Suprapubic skin (tissue), 4 donors: ENCODE data around the gene SLC16A13.

ENCODE experiments used
- POLR2A ChIP-seq, 2 donors: fragments of 450-650 bp; IDR thresholded peaks; one replicate each; pipeline ENCODE4 v1.6.1; 2017; ENCODE audit warnings: antibody characterized with exemption in 2 of 2, mild to moderate bottlenecking in 2 of 2, moderate library complexity in 2 of 2
- POLR2AphosphoS5 ChIP-seq, 3 donors: sonication (generic); formaldehyde crosslinking; IDR thresholded peaks; one replicate each; pipeline ENCODE4 v1.6.1; 2017; ENCODE audit warnings: antibody characterized with exemption in 3 of 3
- TF ChIP-seq, protein P1 (sequence below), 2 donors: fragments of 200-600 bp in 1 of 2; fragments of 450-650 bp in 1 of 2; sonication (generic) in 1 of 2; IDR thresholded peaks; one replicate each; pipeline ENCODE4 v1.5.1; 2016 to 2019; ENCODE audit warnings: antibody characterized with exemption in 2 of 2, mild to moderate bottlenecking in 1 of 2, moderate library complexity in 1 of 2

DNA sequence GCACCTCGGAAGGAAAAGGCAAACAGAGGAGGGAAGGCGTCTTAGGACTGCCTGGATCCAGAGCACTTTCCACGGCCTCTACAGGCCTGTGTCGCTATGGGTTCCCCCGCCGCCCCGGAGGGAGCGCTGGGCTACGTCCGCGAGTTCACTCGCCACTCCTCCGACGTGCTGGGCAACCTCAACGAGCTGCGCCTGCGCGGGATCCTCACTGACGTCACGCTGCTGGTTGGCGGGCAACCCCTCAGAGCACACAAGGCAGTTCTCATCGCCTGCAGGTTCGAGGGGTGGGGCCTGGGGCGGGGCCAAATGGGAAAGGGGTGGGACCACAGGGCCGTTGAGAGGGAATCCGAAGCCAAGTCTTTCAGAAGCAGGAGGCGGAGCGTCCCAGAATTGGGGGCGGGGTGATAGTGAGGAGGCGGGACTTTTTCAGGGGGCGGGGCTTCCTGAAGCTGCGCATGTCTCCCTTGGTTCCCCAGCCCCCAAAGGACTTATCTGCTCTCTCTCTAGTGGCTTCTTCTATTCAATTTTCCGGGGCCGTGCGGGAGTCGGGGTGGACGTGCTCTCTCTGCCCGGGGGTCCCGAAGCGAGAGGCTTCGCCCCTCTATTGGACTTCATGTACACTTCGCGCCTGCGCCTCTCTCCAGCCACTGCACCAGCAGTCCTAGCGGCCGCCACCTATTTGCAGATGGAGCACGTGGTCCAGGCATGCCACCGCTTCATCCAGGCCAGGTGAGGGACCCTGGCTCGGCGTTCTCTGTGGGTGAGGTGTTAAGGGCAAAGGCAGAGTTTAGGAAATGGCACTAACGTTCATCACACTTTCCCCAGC is 12.0 kb upstream of the SLC16A13 start:
- peak in 1 of 2 donors; percentile 60 for TF ChIP-seq POLR2A (IDR thresholded peaks at IDR 0.05)
- TF ChIP-seq, protein P1, sequence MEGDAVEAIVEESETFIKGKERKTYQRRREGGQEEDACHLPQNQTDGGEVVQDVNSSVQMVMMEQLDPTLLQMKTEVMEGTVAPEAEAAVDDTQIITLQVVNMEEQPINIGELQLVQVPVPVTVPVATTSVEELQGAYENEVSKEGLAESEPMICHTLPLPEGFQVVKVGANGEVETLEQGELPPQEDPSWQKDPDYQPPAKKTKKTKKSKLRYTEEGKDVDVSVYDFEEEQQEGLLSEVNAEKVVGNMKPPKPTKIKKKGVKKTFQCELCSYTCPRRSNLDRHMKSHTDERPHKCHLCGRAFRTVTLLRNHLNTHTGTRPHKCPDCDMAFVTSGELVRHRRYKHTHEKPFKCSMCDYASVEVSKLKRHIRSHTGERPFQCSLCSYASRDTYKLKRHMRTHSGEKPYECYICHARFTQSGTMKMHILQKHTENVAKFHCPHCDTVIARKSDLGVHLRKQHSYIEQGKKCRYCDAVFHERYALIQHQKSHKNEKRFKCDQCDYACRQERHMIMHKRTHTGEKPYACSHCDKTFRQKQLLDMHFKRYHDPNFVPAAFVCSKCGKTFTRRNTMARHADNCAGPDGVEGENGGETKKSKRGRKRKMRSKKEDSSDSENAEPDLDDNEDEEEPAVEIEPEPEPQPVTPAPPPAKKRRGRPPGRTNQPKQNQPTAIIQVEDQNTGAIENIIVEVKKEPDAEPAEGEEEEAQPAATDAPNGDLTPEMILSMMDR (IDR thresholded peaks at IDR 0.05), result no peak
- peak in 1 of 3 donors; percentile 43 for TF ChIP-seq POLR2AphosphoS5 (IDR thresholded peaks at IDR 0.05)
